SKM-1 (cell line): ENCODE measurements around the gene NOD2.

Experiments used
- DNase-seq: peaks from one replicate; lab custom pipeline; 2025; ENCODE audit not compliant: unreplicated experiment; lab: John Stamatoyannopoulos, UW

The NOD2 gene

GRCh38 chr16:50692999-50693781 is at the start of gene NOD2:
NOD2 (plus strand) TSS chr16:50693606; CDS start chr16:50699496, 5,890 bp downstream.
- DNase-seq: no peak

GRCh38 chr16:50644245-50644644 is 49.2 kb upstream of the NOD2 start:
- no peak for DNase-seq

- no peak for DNase-seq
Observed at GRCh38 chr16:50644729-50645128, 48.7 kb upstream of the NOD2 start.

GRCh38 chr16:50645563-50646220 is 47.7 kb upstream of the NOD2 start:
- no peak for DNase-seq

GRCh38 chr16:50646345-50646744 is 47.1 kb upstream of the NOD2 start:
- no peak for DNase-seq

GRCh38 chr16:50651835-50652438 is 41.5 kb upstream of the NOD2 start:
- no peak for DNase-seq

GRCh38 chr16:50652836-50653425 is 40.5 kb upstream of the NOD2 start:
- DNase-seq: no peak

- no peak for DNase-seq
Observed at GRCh38 chr16:50653633-50654519, 39.5 kb upstream of the NOD2 start.

GRCh38 chr16:50655558-50656055 is 37.8 kb upstream of the NOD2 start:
- DNase-seq: no peak

- no peak for DNase-seq
Observed at GRCh38 chr16:50657241-50657640, 36.2 kb upstream of the NOD2 start.

- no peak for DNase-seq
Observed at GRCh38 chr16:50659806-50660205, 33.6 kb upstream of the NOD2 start.

GRCh38 chr16:50662306-50662940 is 31.0 kb upstream of the NOD2 start:
- no peak for DNase-seq

GRCh38 chr16:50664270-50664669 is 29.1 kb upstream of the NOD2 start:
- DNase-seq: no peak

GRCh38 chr16:50665128-50665878 is 28.1 kb upstream of the NOD2 start:
- peak; percentile 72 for DNase-seq

- DNase-seq: no peak
Observed at GRCh38 chr16:50666658-50667496, 26.5 kb upstream of the NOD2 start.

GRCh38 chr16:50667497-50668367 is 25.7 kb upstream of the NOD2 start:
- no peak for DNase-seq

GRCh38 chr16:50668368-50669008 is 24.9 kb upstream of the NOD2 start:
- DNase-seq: no peak
